SK-N-SH treated with all-trans-retinoic acid at 6 μM for 48 hours (cell line): Measurements from ENCODE around the gene GPX3.

Source experiments
- BACH2 ChIP-seq: fragments of 250-450 bp; sonication (Bioruptor Pico); IDR thresholded peaks from 2 replicates; pipeline ENCODE4 v1.9.0; 2021; ENCODE audit warnings: mild to moderate bottlenecking, borderline replicate concordance
- CSDC2 ChIP-seq: fragments of 250-450 bp; sonication (Bioruptor Pico); IDR thresholded peaks from 2 replicates; pipeline ENCODE4 v1.5.0; 2020; ENCODE audit warnings: mild to moderate bottlenecking, moderate library complexity
- OSR1 ChIP-seq: fragments of 250-450 bp; sonication (Bioruptor Pico); IDR thresholded peaks from 2 replicates; pipeline ENCODE4 v1.8.0; 2022; ENCODE audit warnings: moderate library complexity, mild to moderate bottlenecking, inconsistent platforms
- RARB ChIP-seq: fragments of 250-450 bp; sonication (Bioruptor Pico); IDR thresholded peaks from 2 replicates; pipeline ENCODE4 v1.8.0; 2021; ENCODE audit warnings: mild to moderate bottlenecking, moderate library complexity
- SNAI2 ChIP-seq: fragments of 250-450 bp; sonication (Bioruptor Pico); IDR thresholded peaks from 2 replicates; pipeline ENCODE4 v1.5.0; 2020; ENCODE audit warnings: mild to moderate bottlenecking, moderate library complexity
- TCF4 ChIP-seq: fragments of 250-450 bp; sonication (Bioruptor Pico); IDR thresholded peaks from 2 replicates; pipeline ENCODE4 v1.8.0; 2021; ENCODE audit warnings: mild to moderate bottlenecking, moderate library complexity, borderline replicate concordance
- ZFP3 ChIP-seq: fragments of 250-450 bp; sonication (Bioruptor Pico); IDR thresholded peaks from 2 replicates; pipeline ENCODE4 v1.5.0; 2020; ENCODE audit warnings: mild to moderate bottlenecking, moderate library complexity
- ZFP30 ChIP-seq: fragments of 450-650 bp; formaldehyde crosslinking; IDR thresholded peaks from 2 replicates; pipeline ENCODE4 v1.5.0; 2022; ENCODE audit warnings: mild to moderate bottlenecking, moderate library complexity
- ZNF70 ChIP-seq: fragments of 450-650 bp; formaldehyde crosslinking; IDR thresholded peaks from 2 replicates; pipeline ENCODE4 v1.5.0; 2020; ENCODE audit warnings: mild to moderate bottlenecking, moderate library complexity
- ZNF8 ChIP-seq: fragments of 450-650 bp; formaldehyde crosslinking; IDR thresholded peaks from 2 replicates; pipeline ENCODE4 v1.5.0; 2020; ENCODE audit warnings: mild to moderate bottlenecking, moderate library complexity
- TF ChIP-seq, protein P1 (sequence below): fragments of 250-450 bp; sonication (Bioruptor Pico); IDR thresholded peaks from 2 replicates; pipeline ENCODE4 v1.8.0; 2020; ENCODE audit warnings: mild to moderate bottlenecking, moderate library complexity, borderline replicate concordance
- TF ChIP-seq, protein P2 (sequence below): fragments of 250-450 bp; sonication (Bioruptor Pico); IDR thresholded peaks from 2 replicates; pipeline ENCODE4 v1.5.1; 2020; ENCODE audit warnings: low read depth, mild to moderate bottlenecking, moderate library complexity

DNA sequence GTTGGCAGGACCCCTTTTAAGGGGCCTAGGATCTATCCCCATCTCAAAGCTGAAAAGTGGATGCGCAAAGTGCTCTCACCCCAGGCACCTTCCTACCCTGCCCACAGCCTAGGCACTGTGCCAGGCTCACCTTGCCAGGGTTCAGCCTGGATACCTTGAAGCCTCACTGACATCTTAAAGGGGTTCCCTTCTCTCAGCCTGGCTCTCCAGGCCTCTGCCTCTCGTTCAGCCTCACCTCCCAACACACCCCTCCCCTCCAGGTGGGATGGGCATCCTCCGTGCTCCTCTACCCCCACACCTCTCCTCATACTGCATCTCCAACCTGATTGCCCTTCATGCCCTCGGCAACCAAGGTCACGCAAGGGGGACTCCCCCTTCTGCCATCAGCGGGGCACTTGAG lies 34.9 kb downstream of the GPX3 start:
- TF ChIP-seq, protein P1, sequence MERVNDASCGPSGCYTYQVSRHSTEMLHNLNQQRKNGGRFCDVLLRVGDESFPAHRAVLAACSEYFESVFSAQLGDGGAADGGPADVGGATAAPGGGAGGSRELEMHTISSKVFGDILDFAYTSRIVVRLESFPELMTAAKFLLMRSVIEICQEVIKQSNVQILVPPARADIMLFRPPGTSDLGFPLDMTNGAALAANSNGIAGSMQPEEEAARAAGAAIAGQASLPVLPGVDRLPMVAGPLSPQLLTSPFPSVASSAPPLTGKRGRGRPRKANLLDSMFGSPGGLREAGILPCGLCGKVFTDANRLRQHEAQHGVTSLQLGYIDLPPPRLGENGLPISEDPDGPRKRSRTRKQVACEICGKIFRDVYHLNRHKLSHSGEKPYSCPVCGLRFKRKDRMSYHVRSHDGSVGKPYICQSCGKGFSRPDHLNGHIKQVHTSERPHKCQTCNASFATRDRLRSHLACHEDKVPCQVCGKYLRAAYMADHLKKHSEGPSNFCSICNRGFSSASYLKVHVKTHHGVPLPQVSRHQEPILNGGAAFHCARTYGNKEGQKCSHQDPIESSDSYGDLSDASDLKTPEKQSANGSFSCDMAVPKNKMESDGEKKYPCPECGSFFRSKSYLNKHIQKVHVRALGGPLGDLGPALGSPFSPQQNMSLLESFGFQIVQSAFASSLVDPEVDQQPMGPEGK (CRISPR knock-in tag) = no peak
- TF ChIP-seq ZFP30 (CRISPR knock-in tag) (no peak), ZFP3 (CRISPR knock-in tag) (no peak), ZNF70 (CRISPR knock-in tag) (no peak), TCF4 (no peak), SNAI2 (CRISPR knock-in tag) (no peak), ZNF8 (CRISPR knock-in tag) (no peak), RARB (CRISPR knock-in tag) (no peak), BACH2 (CRISPR knock-in tag) (no peak), CSDC2 (CRISPR knock-in tag) (no peak), OSR1 (CRISPR knock-in tag) (no peak)
- TF ChIP-seq, protein P2, sequence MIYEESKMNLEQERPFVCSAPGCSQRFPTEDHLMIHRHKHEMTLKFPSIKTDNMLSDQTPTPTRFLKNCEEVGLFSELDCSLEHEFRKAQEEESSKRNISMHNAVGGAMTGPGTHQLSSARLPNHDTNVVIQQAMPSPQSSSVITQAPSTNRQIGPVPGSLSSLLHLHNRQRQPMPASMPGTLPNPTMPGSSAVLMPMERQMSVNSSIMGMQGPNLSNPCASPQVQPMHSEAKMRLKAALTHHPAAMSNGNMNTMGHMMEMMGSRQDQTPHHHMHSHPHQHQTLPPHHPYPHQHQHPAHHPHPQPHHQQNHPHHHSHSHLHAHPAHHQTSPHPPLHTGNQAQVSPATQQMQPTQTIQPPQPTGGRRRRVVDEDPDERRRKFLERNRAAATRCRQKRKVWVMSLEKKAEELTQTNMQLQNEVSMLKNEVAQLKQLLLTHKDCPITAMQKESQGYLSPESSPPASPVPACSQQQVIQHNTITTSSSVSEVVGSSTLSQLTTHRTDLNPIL (CRISPR knock-in tag) = no peak
